GM19099 (cell line): ENCODE results near the gene RUFY3.
A peak's percentile ranks its signal among the peaks of the same experiment; 100 is the strongest.

Experiments used
- POLR2A ChIP-seq: IDR thresholded peaks from 3 replicates; pipeline ENCODE4 v1.6.1; 2011; ENCODE audit warnings: low read depth; ENCODE audit not compliant: insufficient read length; ENCODE audit errors: extremely low read depth

Gene RUFY3

DNA sequence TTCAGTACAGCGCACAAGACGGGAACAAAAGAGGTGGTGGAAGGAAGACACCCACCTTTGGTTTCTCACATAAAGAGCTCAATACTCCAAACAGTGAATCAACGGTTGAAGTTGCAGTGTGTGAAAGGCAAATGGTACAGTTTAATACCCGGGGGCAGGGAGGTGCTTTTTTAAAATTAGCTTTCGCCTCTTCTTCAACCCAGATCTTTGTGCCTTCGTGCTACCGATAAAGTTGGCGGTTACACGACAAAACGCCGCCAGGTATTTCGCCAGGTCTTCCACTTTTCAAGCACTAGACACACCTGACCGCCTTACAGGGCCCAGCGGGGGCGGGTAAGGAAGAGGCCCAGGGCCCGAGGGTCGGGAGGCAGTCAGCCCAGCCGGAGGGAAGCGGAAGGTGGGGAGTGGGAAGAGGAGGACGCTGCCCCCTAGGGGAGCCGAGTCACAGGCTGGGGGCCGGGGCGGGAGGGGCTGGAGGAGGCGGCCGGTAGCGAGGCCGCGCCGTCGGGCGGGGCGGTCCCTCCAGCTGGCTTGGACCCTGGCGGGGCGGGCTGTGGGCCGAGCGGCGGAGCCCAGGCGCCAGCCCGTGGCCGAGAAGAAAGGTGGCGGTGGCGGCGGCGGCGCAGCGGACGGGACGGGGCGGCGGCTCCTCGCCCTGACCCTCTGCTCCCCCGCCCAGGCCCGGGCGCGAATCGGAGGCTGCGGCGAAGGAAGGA lies 17.4 kb upstream of the RUFY3 start:
- peak; percentile 22 for TF ChIP-seq POLR2A

DNA sequence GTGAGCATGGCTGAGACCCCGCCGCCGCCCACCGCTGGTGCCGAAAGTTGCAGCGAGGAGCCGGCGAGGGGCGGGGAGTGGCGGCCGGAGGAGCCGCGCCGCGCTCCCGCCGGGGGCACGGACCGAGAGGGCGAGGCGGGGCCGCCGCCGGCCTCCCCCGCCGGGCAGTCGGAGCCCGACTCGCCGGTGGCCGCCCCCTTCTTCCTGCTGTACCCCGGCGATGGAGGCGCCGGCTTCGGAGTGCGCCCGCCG lies 16.9 kb upstream of the RUFY3 start:
- TF ChIP-seq POLR2A: no peak

GRCh38 chr4:70705183-70706043 lies 16.4 kb upstream of the RUFY3 start:
- TF ChIP-seq POLR2A: peak; percentile 50

GRCh38 chr4:70706044-70706461 lies 15.7 kb upstream of the RUFY3 start:
- TF ChIP-seq POLR2A: no peak

DNA sequence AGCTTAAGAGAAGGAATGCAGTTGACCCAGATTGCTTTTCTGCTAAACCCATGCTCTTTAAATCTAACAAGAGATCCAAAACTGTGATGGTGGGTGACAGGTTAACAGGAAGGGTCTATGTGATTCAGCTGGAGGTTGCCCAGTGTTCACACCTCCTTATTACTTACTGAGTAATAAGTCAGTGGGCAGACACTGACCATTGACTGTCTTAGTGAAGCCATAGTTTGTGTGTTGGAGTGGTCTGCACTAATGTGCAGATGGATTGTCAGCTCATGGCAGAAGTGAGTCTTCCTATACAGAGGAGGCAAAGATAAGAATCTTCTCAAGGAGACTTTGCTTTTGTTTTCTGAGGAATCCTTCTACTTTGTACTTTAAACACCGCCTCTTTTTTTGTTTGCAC lies 15.2 kb upstream of the RUFY3 start:
- TF ChIP-seq POLR2A: no peak

DNA sequence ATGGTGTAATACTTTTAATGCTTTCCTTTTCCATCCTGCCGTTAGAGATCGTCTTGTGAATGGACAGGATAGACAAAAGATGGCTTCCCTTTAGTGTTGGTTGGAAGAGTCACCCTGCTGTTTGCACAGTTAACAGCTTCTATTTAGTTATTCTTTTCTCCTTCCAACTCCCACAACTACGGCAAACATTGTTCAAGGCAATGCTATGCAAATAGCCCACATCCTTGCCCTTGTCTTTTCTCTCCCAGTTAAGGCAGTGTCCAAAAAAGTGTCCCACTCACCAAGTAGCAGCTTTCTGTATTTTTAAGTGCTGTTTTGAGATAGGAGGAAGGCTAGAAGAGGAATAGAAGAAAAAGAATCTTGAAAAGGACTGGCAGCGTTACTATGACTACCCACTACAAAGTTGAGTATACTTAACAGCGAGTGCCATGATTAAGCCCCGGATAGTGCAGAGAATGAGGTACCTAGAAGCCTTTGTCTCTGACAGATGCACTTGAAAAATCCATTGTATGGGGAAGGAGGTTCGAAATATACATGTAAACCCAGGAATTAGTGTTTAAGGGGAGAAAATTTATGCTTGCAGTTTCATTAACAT lies 12.1 kb upstream of the RUFY3 start:
- TF ChIP-seq POLR2A: no peak

DNA sequence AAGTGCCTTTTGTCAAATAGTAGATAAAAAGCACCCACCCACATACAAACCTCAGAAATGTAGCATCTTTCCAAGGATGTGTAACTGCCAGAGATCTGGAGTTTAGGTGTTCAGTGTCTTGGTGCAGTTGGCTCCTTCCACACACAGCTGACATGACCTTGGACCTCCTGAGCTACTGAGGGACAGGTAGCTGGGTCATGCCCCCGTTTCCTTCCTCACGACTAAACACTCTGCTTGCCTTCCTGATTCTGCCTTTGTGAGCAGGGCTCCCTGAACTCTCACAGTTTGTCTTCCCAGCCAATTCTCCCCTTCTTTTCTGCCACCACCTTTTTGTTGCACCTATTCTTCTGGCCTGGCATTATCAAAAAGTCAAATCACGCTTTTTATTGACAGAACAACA lies 10.2 kb upstream of the RUFY3 start:
- no peak for TF ChIP-seq POLR2A

DNA sequence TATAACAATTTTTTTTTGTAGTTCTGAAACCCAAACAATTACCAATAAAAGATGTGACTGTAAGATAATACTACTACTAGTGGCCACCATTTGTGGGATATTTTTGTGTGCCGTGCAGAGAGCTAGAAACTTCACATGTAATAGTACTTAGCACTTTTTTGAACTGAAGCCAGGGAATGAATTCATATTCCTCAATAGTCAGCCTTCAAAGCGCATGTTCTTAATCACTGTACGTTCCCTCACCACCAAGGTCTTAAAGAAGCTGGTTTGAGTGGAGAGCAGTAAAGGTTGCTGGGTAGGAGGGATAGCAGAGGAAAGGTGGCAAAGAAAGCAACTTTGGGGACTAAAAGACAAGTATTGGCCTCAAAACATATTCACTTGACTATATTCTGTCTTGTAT lies 9.6 kb upstream of the RUFY3 start:
- TF ChIP-seq POLR2A: no peak

GRCh38 chr4:70712604-70713452 lies 8.9 kb upstream of the RUFY3 start:
- no peak for TF ChIP-seq POLR2A

GRCh38 chr4:70713453-70714078 lies 8.2 kb upstream of the RUFY3 start:
- TF ChIP-seq POLR2A: no peak

- no peak for TF ChIP-seq POLR2A
Observed at GRCh38 chr4:70714079-70714887, 7.5 kb upstream of the RUFY3 start.

- no peak for TF ChIP-seq POLR2A
Observed at GRCh38 chr4:70715097-70715496, 6.7 kb upstream of the RUFY3 start.

GRCh38 chr4:70718811-70719604 lies 2.8 kb upstream of the RUFY3 start:
- no peak for TF ChIP-seq POLR2A
